ENCODE results near the gene HRG.

HRG gene

DNA sequence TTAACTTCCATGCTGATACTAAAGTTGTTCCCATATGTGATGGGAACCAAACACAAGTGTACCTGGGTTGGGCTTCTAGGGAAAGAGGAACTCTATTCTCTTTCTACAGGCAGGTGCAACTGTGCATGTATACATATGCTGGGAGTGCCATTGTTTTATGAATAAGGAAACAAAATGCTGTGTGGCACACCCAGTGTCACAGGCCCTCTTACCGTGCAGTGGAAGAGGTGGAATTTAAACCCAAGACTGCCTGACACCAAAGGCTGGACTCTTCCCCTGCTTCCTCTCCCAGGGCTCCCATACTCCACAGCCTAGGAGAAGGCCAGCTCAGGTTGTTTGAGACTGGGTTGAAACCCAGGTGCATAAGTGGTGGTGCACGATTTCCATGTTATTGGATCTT, 27.6 kb upstream of the HRG start:
- no peak for DNase-seq (ENCODE audit: low read depth)

DNA sequence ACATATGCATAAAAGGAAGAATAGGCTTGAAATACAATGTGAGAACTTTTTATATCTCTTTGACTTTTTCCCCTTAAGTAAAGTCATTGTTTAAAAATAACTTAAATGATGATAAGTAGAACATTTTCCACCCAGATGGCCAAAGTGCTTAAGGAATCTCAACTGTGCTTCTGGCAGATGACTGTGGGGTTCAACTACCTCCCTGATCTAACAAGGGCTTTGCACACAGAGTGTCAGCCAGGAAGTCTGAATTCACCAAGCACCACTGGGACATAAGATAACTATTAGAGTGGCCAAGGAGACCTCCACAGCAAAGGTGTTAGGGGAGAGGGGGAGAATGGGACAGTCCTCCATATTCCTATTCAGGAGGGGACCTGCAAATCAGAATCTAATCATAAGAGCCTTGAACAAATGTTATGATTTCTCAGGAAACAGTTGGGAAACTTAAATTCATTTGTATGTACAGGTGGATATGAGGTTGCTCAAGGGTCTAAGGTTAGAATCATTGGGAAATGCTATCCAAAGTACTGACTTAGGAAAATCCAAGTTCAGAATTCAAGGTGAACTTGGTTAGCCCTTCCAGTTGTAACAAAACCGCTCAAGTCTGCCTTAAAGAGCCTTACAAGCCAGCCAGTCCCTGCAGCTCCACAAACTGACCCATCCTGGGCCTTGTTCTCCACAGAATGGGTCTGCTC, 25.9 kb upstream of the HRG start, which contains the start of gene FETUB:
Gene FETUB (plus strand): TSS at position 622 of the 695 bp plus-strand sequence. CDS start 62 bp downstream, at position 684.
- no peak for DNase-seq (ENCODE audit: low read depth)

DNA sequence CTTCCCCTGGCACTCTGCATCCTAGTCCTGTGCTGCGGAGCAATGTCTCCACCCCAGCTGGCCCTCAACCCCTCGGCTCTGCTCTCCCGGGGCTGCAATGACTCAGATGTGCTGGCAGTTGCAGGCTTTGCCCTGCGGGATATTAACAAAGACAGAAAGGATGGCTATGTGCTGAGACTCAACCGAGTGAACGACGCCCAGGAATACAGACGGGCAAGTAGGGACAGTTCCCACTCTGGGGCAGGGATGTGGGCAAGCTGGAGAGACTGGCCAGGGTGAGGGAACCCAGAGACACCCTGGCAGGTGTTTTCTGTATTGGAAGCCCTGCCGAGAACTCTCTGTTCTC, 25.4 kb upstream of the HRG start:
- peak; percentile 9 for DNase-seq (ENCODE audit: low read depth)

DNA sequence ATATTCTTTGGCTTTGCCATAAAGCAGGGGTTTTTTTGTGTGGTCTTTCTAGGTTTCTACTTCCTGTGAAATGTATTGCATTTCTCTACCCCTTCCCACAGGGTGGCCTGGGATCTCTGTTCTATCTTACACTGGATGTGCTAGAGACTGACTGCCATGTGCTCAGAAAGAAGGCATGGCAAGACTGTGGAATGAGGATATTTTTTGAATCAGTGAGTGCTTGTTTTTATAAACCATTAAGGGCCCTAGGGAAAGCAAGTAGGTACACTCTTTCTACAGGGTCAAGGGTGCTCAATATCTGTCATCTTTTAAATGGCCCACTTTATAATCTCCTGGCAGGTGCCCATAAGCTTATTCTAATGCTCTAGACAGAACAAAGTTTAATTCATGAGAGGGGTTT, 24.9 kb upstream of the HRG start:
- no peak for DNase-seq (ENCODE audit: low read depth)

DNA sequence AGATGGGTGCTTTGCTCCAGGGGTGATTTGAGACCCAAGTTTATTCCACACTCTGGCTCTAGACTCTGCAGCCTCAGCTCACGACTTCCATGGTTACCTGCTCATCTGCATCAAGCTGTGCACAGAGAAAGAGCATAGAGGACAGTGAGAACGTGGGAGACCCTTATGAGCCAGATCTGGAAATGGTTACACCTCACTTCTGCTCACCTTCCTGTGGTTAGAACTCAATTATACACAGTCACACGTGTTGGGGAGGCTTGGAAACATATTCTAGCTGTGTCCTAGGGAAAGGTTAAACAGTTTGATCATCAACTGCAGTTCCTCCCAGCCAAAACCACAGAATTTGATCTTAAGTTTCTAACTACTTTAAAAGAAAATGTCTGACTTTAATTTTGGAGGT, 23.8 kb upstream of the HRG start:
- no peak for DNase-seq (ENCODE audit: low read depth)

DNA sequence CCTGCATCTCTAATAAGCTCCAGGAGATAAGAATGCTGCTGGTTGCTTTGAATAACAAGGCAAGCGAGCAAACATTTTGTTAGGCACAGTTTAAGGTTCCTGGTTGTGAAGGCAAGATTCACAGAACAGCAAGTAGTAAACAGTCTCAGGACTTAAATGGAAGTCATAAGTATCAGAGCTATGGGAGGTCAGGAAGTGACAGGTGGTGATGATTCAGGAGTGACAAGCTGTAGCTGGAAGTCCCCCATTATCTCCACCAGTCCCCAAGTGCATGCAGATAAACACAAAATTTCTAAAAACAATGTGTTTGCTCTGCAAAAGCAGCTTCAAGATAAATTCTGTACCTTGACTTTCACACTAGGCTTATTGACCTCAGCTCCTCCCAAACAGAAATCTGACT, 22.3 kb upstream of the HRG start:
- no peak for DNase-seq (ENCODE audit: low read depth)

DNA sequence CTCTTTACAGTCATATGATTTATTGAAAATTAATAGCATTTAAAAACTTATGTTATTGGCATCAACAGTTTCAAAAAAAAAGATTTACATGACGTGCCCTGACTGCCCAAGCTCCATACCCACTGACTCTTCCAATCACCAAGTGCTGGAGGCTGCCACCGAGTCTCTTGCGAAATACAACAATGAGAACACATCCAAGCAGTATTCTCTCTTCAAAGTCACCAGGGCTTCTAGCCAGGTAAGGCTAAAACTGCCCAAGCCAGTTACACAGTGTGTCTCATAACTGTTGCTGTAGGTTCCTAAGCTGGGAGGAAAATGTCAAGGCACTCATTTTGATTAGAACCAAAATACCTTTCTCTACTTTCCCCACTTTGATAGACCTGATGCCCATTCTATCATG, 21.1 kb upstream of the HRG start:
- DNase-seq (ENCODE audit: low read depth), result no peak

DNA sequence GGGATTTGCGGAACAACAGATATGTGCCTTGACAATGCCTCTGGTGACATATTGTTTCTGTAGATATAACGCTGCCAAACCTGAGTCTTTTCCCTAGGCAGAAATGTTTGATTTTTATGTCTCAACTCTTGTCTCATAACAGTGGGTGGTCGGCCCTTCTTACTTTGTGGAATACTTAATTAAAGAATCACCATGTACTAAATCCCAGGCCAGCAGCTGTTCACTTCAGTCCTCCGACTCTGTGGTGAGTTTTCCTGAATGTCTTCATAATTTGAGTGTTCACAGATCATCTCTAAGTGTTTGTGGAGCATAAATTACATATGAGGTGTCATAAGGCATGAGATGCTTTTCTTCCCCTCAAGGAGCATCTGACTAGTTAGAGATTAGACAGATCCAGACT, 19.7 kb upstream of the HRG start:
- no peak for DNase-seq (ENCODE audit: low read depth)

DNA sequence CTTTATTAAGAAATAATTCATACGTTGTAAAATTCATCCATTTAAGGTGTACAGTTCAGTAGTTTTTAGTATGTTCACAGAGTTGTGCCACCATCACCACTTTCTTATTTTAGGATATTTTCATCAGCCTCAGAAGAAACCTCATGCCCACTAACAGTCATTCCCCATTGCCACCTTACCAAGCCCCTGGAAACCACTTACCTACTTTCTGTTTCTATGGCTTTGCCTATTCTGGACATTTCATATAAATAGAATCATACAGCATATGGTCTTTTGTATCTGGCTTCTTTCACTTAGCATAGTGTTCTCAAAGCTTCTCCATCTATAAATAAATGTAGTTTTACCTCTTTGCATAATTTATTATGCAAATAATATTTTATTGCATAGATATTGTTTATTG, 19.0 kb upstream of the HRG start:
- DNase-seq (ENCODE audit: low read depth), result no peak

DNA sequence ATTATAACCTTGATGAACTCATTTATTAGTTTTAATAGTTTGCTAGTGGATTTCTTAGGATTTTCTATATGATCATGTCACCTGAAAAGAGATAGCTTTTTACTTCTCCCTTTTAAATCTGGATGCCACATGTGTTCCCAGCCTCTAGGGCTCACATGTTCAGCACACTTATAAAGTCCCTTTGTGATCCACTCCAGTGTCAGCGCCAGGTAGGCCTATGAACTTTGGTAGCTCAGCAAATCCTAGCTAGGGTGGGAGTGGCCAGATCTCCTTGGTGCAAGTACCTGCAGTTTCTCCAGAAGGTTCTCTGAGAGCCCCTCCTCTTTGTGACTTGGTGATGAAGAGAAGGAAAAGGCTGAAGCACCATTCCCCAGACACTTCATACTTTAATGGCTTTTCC, 17.0 kb upstream of the HRG start:
- no peak for DNase-seq (ENCODE audit: low read depth)

DNA sequence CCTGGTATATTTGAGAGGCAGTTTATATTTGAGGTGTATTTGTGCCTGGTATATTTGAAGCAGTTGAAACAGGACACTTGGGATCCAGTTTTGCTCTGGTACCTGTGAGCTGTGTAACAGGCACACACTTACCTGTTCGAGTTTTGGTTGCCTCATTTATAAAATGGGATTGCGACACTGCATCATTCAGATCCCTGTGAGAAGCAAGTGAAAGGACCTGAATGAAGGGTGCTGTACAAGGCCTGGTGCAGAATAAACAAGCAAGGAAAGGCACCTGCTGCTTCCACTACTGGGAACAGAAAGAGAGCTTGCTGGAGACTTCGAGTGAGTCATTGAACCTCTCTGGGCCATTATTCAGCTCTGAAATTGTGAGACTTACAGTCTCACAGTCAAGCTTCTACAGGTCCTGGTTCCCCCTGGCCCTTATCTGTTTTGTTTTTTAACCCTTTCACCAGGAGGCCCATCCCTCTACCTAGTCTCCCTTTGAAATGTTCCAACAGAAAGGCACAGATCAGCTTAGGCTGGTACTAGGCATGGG, 14.1 kb upstream of the HRG start:
- DNase-seq (ENCODE audit: low read depth), result no peak

DNA sequence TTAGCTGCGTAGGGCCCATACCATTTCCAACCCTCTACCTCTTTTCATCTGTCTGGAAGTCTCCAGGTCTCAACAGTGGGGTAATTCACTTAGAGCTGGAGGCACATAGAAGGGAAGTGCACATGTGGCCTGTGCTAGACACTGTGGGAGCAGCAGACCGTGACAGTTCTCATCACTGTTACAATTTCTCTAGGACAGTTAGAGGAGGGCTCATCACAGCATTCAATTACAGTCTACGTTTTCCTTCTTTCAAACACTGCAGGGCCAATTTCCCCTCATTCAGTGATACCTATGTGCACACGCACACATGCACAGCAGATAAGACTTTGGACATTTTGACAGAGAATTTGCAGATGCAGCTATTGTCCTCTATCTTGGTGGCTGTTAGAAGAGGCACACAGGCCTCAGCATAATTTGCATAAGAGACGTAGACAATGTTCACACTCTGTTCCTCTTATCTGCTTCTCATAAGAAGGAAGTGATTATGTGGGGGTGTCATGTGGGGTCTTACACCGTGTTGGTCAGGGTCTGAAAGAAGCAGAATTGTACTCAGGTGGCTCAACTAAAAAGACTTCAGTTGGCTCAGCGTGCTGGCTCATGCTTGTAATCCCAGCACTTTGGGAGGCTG, 12.6 kb upstream of the HRG start:
- no peak for DNase-seq (ENCODE audit: low read depth)

DNA sequence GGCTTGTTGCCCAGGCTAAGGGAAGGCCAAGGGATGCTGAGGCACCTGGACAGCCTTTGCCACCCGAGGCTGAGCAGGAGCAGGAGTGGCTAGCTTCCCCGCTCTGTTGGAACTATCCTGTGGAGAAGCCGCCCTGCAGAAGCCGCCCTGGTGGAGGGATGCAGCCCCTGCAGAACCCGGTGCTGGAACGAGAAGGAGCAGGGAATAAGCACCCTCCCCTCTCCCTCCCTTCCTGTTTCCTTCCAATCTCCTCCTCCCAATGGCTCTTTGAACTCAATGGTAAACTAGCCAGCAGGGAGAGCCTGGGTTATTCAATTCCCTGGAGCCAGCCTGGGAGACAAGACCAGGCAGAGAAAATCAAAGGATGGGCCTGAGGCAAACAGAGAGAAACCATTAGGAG, 11.8 kb upstream of the HRG start:
- no peak for DNase-seq (ENCODE audit: low read depth)

DNA sequence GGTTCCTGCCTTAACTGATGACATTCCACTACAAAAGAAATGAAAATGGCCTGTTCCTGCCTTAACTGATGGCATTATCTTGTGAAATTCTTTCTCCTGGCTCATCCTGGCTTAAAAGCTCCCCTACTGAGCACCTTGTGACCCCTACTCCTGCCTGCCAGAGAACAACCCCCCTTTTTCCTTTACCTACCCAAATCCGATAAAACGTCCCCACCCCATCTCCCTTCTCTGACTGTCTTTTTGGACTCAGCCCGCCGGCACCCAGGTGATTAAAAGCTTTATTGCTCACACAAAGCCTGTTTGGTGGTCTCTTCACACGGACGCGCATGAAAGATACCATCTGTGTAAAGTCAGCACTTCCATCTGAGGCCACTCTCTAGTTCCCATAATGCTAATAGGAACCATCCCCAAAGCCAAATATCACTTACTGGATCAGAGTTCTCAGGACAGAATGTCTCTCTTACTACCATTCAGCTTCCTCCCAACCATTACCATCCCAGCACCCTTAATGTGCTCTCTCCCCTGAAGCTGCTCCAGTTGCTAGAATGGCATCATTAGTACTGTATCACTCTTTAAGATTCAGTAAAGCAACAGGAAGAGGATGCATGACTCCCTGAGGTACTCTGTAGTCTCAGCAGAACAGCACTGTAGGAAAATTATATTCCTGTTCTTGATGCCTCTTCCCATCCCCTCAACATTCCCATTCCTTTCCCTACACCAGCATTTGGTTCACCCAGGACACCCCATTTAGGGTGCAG, 2.3 kb upstream of the HRG start:
- no peak for DNase-seq (ENCODE audit: low read depth)

DNA sequence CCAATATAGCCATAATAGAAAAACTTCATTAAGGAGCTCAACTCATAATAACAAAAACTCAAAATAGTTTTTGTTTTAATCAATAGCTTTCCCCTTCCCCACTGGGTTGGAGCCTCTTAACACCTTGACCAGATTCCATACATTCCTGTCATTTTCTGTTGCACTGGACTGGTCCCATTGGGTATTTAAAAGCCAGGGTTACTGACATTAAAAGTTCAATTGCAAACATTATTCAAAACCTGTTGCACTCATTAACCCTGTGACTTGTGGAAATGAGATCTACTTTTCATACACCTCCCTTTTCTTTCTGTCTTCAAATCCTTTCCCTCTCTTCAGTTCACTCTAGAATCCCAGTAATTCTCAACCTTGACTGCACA, 1.7 kb upstream of the HRG start:
- DNase-seq (ENCODE audit: low read depth), result no peak

DNA sequence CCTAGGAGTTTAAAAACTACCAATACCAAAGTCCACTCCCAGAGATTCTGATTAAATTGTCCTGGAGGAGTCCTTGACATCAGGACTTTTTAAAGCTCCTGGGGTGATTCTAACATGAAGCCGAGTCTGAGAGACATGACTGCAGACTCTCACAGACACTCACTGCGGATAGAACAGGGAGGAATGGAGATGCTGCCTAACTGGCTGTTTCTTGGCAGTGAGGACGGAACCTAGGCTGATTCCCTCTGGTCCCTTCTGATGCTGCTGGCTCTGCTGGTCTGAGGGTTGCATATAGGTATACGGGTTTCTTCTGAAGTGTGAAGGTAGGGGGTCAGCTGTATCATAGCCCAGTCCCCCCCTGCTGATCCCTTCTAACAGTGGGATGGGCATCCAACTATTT, 1.3 kb upstream of the HRG start:
- no peak for DNase-seq (ENCODE audit: low read depth)

DNA sequence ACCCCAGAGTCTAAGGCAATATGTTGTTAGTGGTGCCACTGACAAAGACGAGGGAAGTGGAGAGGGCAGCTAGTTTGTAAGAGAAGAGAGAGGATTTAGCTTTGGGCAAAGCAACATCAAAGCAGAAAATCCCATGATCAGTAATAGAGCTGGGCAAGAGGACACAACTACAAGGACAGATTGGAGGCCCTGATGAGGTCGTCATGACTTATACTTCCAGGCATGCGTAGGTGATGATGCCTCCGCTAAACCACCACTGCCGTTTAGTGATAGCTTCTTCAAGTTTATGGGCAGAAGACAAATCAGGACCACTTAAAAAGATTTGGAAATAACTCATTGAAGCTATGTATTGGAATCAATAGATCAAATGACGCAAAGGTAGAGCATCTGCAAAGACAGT, 2.6 kb downstream of the HRG start:
- no peak for DNase-seq (ENCODE audit: low read depth)

DNA sequence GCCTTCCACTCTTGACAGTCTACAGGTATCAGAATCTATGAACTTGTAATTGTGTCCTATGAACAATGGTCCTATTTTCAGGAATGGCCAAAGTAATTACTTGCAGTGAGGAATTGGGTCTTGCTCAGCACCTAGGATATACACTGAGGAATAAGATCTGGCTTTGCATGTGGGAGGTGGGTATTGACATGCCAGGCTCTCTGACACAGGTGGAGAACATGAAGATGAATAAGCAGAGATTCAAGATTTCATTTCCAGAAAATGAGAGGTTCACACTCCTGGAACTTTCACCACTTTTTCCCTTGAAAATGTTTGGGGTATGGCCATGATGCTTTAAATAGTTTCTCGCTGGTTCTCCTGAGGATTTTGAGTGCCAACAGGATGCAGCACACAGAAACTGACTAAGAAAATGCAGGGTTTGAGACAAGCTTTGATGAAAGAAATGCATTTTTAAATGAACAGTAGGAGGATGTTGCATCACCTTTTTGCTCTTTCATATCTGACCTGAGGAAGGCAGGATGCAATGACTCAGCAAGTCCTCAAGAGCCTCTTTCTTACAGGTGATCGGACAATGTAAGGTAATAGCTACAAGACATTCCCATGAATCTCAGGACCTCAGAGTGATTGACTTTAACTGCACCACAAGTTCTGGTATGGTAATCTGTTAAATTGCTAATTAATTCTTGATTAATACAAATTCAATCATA, 3.7 kb downstream of the HRG start:
- no peak for DNase-seq (ENCODE audit: low read depth)

DNA sequence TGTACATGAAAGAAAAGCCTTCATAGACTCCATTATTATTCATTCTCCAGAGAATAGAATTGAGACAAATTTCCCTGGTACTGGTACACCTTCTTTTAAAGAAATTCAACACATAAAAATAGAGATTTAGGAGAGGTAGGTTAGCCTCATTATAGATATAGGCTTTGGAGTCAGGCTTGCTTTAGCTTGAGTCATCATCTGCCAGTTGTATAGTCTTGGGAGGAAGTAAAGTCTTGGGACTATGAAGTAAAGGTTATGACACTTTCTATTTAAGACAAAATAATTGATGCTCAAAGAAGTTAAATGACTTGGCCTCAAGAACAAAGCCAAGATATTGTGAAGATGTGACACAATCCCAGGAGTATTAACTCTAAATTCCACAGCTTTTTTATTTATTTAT, 4.3 kb downstream of the HRG start:
- DNase-seq (ENCODE audit: low read depth), result no peak

DNA sequence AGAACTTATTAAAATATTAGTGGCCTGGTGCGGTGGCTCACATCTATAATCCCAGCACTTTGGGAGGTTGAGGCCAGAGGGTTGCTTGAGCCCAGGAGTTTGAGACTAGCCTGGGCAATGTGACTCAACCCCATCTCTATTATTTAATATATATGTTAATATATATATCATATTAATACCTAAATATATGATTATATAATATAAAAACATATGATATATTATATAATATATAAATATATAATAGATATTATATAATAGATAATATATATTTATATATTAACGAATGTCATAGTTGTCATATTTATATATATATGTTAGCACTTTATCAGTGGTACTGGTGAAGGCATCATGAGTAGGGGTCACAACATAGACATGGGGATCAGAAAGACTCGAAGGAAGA, 5.2 kb downstream of the HRG start:
- DNase-seq (ENCODE audit: low read depth), result no peak

DNA sequence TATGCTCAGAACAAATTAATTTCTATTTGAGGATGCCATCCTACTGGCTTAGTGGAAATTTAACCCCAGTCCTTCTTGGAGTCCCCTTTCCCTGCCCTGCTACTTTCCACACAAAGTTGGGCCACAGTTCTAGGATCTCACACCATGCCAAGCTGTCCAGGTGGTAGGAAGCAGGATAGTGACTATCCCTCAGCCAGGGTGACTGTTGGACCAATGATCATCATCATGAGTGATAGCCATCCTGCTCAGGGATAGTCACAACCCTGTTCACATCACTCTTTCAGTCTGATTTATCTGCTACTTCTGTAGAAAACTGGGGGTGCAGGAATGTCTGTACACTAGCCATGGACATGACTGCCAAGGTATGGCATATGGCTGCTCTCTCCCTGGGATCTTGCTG, 12.8 kb downstream of the HRG start:
- no peak for DNase-seq (ENCODE audit: low read depth)

DNA sequence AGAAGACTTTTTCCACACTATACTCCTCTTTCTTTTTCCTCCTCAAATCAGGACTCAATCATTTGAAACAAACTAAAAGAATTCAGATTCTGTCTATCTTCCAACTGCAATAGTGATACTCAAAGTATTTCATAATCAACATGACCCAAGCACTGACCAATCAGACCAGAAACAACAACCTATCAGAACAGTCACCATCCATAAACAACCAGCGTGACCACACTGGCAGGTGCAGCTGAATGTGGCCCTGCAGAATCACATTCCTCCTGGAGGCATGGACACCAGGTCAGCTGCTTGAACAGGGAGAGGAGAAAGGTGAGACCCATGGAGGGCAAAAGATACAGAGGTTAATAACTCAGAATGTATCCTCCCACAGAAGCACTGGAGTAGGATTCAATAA, 13.3 kb downstream of the HRG start:
- no peak for DNase-seq (ENCODE audit: low read depth)

DNA sequence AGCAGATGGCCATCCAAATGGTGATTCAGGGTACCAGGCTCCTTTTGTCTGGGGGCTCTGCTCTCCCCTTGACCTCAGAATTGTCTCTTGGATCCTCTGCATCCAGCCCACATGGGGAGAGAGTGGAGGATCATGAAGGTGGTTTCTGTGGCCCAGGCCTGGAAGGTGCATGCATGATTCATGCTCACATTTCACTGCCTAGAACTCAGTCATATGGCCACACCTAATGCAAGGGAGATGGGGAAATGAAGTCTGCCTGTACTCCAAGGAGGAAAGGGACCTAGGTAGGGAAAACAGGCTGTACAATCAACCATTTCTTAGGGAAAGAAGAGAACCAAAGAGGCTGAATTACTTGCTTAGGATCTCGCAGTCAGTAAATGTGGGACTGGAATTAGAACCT, 15.1 kb downstream of the HRG start:
- DNase-seq (ENCODE audit: low read depth), result no peak

All from GM04503 (cell line).